Muscle of leg (tissue), 11 donors: ENCODE measurements around the gene CPNE9. TPM values are rescaled to one million over a fixed set of nuclear protein-coding genes. Genes with fewer than 3 reads are reported as not detected.

Experiments
- DNase-seq: peaks from one replicate; pipeline ENCODE4 v3.0.0; 2013
- H3K27ac ChIP-seq: one replicate; pipeline ENCODE4 v1.5.1; 2013; ENCODE audit warnings: mild to moderate bottlenecking, low read length, control low read depth
- H3K27me3 ChIP-seq: one replicate; pipeline ENCODE4 v1.6.1; 2013; ENCODE audit warnings: low read length; ENCODE audit not compliant: control insufficient read depth, insufficient read depth
- H3K36me3 ChIP-seq: one replicate; pipeline ENCODE4 v1.6.1; 2013; ENCODE audit warnings: low read length; ENCODE audit not compliant: control insufficient read depth, insufficient read depth
- H3K4me1 ChIP-seq: one replicate; pipeline ENCODE4 v1.6.1; 2013; ENCODE audit warnings: low read length; ENCODE audit not compliant: control insufficient read depth, insufficient read depth
- H3K4me3 ChIP-seq: one replicate; pipeline ENCODE4 v1.5.1; 2013; ENCODE audit warnings: low read length, control low read depth
- H3K9me3 ChIP-seq: replicated peaks from 2 replicates; pipeline ENCODE4 v1.6.1; 2013; ENCODE audit warnings: low read depth, low read length; ENCODE audit not compliant: control insufficient read depth
- WGBS: methylation state at CpG from one replicate; pipeline ENCODE4 v1.1.5; 2013; ENCODE audit warnings: missing lambda C conversion rate; ENCODE audit not compliant: insufficient coverage; 5-methylcytosine and 5-hydroxymethylcytosine counted together
- polyA plus RNA-seq, 8 donors: library from polyadenylated mRNA; unstranded; fragments of 120-200 nt; gene quantifications; one replicate each; pipeline versions ENCODE4 v1.2.1 to v1.2.3, GENCODE V29; 2013; ENCODE audit warnings: inconsistent platforms in 1 of 8, low replicate concordance in 1 of 8; ENCODE audit not compliant: insufficient read length in 8 of 8, insufficient read depth in 1 of 8
- total RNA-seq: library from RNA; stranded (reverse); fragments of 120-200 nt; gene quantifications from one replicate; pipeline ENCODE4 v1.2.4, GENCODE V29; 2013

CPNE9 gene
- total and polyA plus RNA-seq, 9 donors, result 0.06 to 0.14 (median 0.09) TPM; not detected in 6

DNA sequence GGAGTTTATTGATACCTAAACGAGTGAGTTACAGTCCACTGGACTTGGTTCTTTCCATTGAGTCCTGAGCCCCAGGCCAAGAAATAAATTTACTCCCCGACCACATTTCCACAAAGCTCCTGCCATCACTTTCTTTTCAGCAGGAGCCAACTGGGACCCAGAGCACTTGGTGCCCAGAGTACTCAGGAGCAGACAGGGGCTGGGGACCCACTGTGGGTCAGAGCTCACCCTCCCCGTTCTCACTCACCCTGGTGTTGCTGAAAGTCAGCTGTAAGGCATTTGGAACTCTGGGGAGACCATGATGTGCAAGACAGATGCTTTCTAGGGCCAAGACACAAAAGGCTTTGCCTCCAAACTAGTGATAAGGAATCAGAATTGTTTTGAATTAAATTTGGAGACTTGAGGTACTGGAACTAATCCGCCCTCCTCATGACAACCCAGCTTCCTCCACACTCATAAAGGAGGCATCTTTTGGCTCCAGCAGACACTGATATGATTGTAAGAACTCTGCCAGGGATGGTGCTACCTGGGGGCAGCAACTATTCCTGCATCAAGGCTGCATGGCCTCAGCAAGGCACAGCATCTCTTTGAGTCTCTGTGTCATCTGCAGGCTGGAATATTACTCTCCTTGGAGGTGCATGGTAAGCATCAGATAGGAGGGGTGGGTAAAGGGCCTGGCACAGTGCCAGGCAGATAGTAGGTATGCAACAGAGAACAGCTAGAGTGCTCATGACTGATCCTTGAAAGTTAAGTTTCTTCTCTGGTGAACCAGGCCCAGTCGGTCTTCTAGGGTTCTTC, 73.5 kb downstream of the CPNE9 start:
- no peak for DNase-seq
- Histone ChIP-seq H3K27ac (no peak overlapping the region), H3K27me3 (no peaks in the 10 kb centered on the region), H3K4me3 (no peak overlapping the region), H3K36me3 (peaks cover 21% of the 10 kb centered on the region), H3K9me3 (no peaks in the 10 kb centered on the region), H3K4me1 (peaks cover 12% of the 10 kb centered on the region)
- 67% methylated on average over 2 of the region's 5 CpGs for WGBS

DNA sequence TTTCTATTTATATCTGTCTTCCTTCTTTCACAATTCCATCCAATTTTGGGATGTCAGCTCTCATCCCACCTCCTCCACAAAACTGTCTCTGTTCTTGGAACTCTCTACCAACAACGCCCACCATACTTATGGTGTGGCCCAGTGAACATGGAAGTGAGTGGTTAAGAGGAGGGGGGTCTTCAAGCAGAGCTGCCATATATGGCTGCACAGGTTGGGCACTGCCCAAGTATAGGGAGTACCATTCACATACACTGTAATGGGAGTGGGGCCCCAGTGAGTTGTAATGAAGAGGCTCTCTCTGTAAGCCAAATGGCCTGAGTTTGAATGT, 74.0 kb downstream of the CPNE9 start:
- Histone ChIP-seq H3K4me3 (no peak overlapping the region), H3K36me3 (peaks cover 24% of the 10 kb centered on the region), H3K27me3 (no peaks in the 10 kb centered on the region), H3K9me3 (no peaks in the 10 kb centered on the region), H3K27ac (no peak overlapping the region), H3K4me1 (peaks cover 12% of the 10 kb centered on the region)
- WGBS, result no CpG with 5 or more reads among the region's 1 CpG
- no peak for DNase-seq

DNA sequence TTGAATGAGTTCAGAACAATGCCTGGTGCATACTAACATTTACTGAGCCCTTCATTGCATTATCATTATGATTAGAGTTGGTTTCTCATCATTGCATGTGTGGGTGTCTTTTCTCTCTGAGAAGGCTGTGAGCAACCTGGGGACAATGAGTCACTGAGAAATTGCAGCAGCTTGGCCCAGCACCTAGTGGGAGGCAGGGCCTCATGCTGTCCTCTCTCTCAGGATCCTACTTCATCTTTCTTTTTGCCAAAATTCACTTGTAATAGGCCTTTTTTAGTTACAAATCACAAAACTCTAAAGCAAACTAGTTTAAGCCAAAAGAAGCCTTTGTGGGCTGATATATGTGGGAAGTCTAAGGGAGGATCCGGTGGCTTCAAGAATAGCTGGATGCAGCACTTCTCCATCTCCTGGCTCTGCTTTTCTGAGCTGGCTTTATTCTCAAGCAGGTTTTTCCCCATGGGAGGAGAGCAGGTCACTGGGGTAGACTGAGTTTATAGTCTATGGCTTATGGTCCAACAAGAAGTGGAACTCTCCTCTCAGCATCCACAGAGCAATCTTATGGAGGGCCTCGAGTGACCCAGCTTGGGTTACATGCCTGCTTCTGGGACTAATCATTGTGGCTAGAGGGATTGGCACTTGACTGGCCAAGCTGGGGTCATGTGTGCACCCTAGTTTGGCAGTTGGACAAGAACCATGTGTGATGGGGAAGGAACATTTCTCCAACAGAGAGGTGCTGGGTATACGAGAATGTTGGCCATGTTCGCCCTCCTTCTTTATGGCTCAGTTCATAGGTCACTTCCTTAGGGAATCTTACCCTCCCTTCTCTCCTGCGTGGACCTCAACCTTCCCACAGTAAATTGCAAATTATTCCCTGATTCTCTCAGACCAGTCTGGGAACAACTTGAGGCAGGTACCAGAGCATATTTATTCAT, 74.8 kb downstream of the CPNE9 start:
- peaks cover 12% of the 10 kb centered on the region for H3K4me1 ChIP-seq
- WGBS, result 60% methylated on average over 3 of the region's 5 CpGs
- no peaks in the 10 kb centered on the region for H3K27me3 ChIP-seq
- peaks cover 26% of the 10 kb centered on the region for H3K36me3 ChIP-seq
- no peaks in the 10 kb centered on the region for H3K9me3 ChIP-seq
- H3K27ac ChIP-seq, result peak overlapping the region; percentile 7
- no peak overlapping the region for H3K4me3 ChIP-seq
- peak; percentile 66 for DNase-seq

DNA sequence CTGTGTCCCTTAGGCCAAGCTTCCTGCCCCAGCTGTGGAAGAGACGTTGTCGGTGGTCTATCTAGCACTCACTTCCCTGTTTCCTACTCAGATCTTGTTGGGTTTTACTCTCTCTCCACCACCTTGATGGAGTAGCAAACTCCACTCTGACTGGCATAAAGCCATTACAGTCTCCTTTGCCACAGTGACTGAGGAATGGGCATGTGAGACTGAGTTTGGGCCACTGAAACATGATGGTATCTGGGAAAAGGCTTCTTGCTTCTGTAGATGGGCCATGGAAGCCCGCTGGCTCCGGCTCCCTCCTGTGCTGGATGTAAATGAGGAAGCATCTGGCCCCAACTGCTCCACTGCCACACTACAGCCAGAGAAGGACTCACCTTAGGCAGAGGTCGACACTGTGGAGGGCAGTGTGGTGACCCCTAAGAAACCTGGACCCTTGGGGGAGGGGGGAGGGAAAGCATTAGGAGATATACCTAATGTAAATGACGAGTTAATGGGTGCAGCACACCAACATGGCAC, 75.5 kb downstream of the CPNE9 start:
- peaks cover 12% of the 10 kb centered on the region for H3K4me1 ChIP-seq
- no peak overlapping the region for H3K4me3 ChIP-seq
- H3K36me3 ChIP-seq, result peaks cover 33% of the 10 kb centered on the region
- 92% methylated on average over 2 of the region's 6 CpGs for WGBS
- no peaks in the 10 kb centered on the region for H3K9me3 ChIP-seq
- H3K27ac ChIP-seq, result no peak overlapping the region
- no peaks in the 10 kb centered on the region for H3K27me3 ChIP-seq
- DNase-seq, result no peak

Other genes with a start within 250 kb of the CPNE9 start
- under 0.01 TPM for gene LHFPL4, start 150.0 kb upstream of the CPNE9 start, total RNA-seq
- gene LHFPL4, start 150.0 kb upstream of the CPNE9 start, polyA plus RNA-seq, result under 1 TPM in 4 of 8 donors, not detected in 4; 0.03 to 0.19 (median 0.09) TPM
- 20.3 TPM for gene MTMR14, start 54.3 kb upstream of the CPNE9 start, total RNA-seq
- 10 to 100 TPM; 16.5 to 21.0 (median 18.9) TPM for gene MTMR14, start 54.3 kb upstream of the CPNE9 start, polyA plus RNA-seq
- gene BRPF1, start 27.9 kb downstream of the CPNE9 start, total RNA-seq, result 11.8 TPM
- gene BRPF1, start 27.9 kb downstream of the CPNE9 start, polyA plus RNA-seq, result 10 to 100 TPM; 11.6 to 17.1 (median 13.9) TPM
- 21.4 TPM for gene OGG1, start 46.1 kb downstream of the CPNE9 start, total RNA-seq
- gene OGG1, start 46.1 kb downstream of the CPNE9 start, polyA plus RNA-seq, result 10 to 100 TPM; 24.0 to 38.6 (median 30.0) TPM
- 19.8 TPM for gene CAMK1, start 66.1 kb downstream of the CPNE9 start, total RNA-seq
- gene CAMK1, start 66.1 kb downstream of the CPNE9 start, polyA plus RNA-seq, result 10 to 100 TPM; 12.3 to 22.0 (median 16.6) TPM
- 41.3 TPM for gene TADA3, start 88.6 kb downstream of the CPNE9 start, total RNA-seq
- gene TADA3, start 88.6 kb downstream of the CPNE9 start, polyA plus RNA-seq, result 10 to 100 TPM; 54.4 to 64.2 (median 59.9) TPM
- gene ARPC4, start 89.2 kb downstream of the CPNE9 start, total RNA-seq, result 88.8 TPM
- 100 to 1,000 TPM in 2 of 8 donors, 10 to 100 TPM in 6; 74.9 to 107 (median 87.7) TPM for gene ARPC4, start 89.2 kb downstream of the CPNE9 start, polyA plus RNA-seq
- gene TTLL3, start 106.4 kb downstream of the CPNE9 start, total RNA-seq, result 21.4 TPM
- 10 to 100 TPM; 12.6 to 35.7 (median 27.1) TPM for gene TTLL3, start 106.4 kb downstream of the CPNE9 start, polyA plus RNA-seq
- 23.9 TPM for gene RPUSD3, start 140.2 kb downstream of the CPNE9 start, total RNA-seq
- gene RPUSD3, start 140.2 kb downstream of the CPNE9 start, polyA plus RNA-seq, result 10 to 100 TPM; 18.6 to 32.7 (median 25.6) TPM
- gene CIDEC, start 176.4 kb downstream of the CPNE9 start, total RNA-seq, result 0.13 TPM
- gene CIDEC, start 176.4 kb downstream of the CPNE9 start, polyA plus RNA-seq, result 1 to 10 TPM in 2 of 8 donors, under 1 TPM in 6; 0.16 to 4.1 (median 0.36) TPM
- gene JAGN1, start 186.8 kb downstream of the CPNE9 start, total RNA-seq, result 19.7 TPM
- 10 to 100 TPM; 25.0 to 33.3 (median 30.6) TPM for gene JAGN1, start 186.8 kb downstream of the CPNE9 start, polyA plus RNA-seq
- 1.0 TPM for gene IL17RE, start 199.0 kb downstream of the CPNE9 start, total RNA-seq
- gene IL17RE, start 199.0 kb downstream of the CPNE9 start, polyA plus RNA-seq, result 1 to 10 TPM; 1.2 to 6.5 (median 3.1) TPM
- 17.3 TPM for gene IL17RC, start 213.3 kb downstream of the CPNE9 start, total RNA-seq
- gene IL17RC, start 213.3 kb downstream of the CPNE9 start, polyA plus RNA-seq, result 10 to 100 TPM; 18.7 to 26.9 (median 21.4) TPM
- 42.4 TPM for gene CRELD1, start 230.0 kb downstream of the CPNE9 start, total RNA-seq
- gene CRELD1, start 230.0 kb downstream of the CPNE9 start, polyA plus RNA-seq, result 10 to 100 TPM; 22.5 to 41.4 (median 29.9) TPM
- gene PRRT3, start 248.6 kb downstream of the CPNE9 start, total RNA-seq, result 0.75 TPM
- 1 to 10 TPM; 1.2 to 2.5 (median 1.9) TPM for gene PRRT3, start 248.6 kb downstream of the CPNE9 start, polyA plus RNA-seq